GM21737 (cell line): Measurements from ENCODE around the gene NCOA3.
A peak's percentile ranks its signal among the peaks of the same experiment; 100 is the strongest.
"Not testable (repeated sequence)": the region's sequence is repeated elsewhere in the genome, so short reads cannot be mapped to it uniquely, and the experiment has no call there.

ENCODE experiments used
- ATAC-seq: cut with Tn5 transposase; IDR thresholded peaks from one replicate; pipeline ENCODE4 v1.9.1; 2021; ENCODE audit warnings: mild to moderate bottlenecking, moderate library complexity; ENCODE audit not compliant: unreplicated experiment

Gene NCOA3

GRCh38 chr20:47501482-47502270, at the start of gene NCOA3:
TSS of gene NCOA3 (plus strand) at chr20:47501887. CDS start at chr20:47622248, 120,361 bp downstream.
- peak; percentile 75 for ATAC-seq

DNA sequence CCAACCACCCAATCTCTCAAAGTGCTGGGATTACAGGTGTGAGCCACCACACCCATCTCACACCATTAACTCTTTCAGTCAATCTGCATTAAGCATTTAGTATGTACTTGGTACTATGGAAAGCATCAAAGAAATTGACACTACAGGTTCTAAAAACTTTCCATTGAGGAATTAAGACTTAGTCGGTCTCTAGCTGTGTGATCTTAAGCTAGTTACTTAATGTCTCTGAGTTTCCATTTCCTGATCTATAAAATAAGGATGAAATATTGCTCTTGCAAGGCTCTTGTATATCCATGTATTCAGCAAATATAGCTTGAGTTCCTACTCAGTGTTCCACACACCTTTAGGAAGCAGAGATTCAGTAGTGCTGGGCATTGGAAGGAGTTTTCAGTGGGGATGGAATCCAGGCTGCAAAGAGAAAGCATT, 48.9 kb upstream of the NCOA3 start:
- no peak for ATAC-seq

GRCh38 chr20:47453167-47453782, 48.4 kb upstream of the NCOA3 start:
- ATAC-seq = peak; percentile 79

DNA sequence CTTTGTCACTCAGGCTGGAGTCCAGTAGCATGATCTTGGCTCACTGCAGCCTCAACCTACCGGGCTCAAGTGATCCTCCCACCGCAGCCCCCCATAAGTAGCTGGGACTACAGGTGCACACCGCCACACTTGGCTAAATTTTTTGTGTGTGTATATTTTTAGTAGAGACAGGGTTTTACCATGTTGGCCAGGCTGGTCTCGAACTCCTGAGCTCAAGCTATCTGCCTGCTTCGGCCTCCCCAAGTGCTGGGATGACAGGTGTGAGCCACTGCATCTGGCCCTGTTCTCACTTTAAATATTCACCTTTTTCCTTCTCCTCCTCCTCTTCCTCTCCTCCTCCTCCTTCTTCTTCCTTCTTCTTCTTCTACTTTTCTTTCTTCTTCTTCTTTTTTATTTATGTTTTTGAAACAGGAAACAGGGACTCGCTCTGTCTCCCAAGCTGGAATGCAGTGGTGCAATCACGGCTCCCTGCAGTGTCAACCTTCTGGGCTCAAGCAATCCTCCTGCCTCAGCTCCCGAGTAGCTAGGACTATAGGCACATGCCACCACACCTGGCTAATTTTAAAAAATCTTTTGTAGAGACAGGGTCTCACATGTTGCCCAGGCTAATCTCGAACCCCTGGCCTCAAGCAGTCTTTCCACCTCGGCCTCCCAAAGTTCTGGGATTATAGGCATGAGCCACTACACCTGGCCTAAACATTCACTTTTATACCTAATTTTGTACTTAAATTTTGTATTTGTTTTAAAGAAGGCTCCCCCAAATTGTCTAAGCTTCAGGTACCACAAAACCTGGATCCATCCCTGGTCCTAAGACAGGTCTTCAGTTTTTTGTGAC, 47.2 kb upstream of the NCOA3 start:
- no peak for ATAC-seq

DNA sequence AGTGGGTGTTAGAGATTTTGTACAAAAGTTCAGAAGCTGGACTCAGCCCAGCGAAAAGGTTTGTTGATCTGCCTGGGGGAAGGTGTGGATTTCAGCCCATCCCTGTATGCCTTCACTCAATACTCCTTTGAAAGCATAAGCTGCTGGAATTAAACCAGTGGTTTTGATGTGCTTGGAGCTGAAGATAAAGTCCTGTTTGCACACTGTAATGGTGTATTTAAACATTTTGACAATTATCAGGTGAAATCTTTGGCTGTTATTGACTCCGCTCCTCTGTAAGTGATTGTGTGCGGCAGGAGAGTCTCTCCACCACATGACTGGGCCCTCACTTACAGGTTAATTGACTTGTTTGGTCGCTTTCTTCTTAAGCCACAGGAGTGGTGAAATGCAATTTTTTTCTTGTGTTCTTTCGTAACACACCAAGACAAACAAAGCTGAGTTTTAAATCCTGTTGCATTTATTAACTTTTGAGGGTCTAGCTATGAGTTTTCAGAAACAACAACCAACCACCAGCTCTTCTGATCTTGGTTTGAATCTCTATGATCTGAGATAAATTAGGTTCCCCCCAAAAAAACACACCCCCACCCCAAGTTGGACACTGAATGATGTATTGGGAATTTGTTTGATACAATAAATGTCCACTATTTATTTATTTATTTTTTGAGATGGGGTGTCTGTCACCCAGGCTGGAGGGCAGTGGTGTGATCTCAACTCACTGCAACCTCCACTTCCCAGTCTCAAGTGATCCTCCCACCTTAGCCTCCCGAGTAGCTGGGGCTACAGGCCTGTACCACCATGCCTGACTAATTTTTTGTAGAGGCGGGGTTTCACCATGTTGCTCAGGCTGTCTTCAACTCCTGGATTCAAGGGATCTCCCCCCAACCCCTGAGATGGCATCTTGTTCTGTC, 46.3 kb upstream of the NCOA3 start:
- ATAC-seq = no peak

- ATAC-seq = no peak
Observed at GRCh38 chr20:47456041-47456537, 45.6 kb upstream of the NCOA3 start.

DNA sequence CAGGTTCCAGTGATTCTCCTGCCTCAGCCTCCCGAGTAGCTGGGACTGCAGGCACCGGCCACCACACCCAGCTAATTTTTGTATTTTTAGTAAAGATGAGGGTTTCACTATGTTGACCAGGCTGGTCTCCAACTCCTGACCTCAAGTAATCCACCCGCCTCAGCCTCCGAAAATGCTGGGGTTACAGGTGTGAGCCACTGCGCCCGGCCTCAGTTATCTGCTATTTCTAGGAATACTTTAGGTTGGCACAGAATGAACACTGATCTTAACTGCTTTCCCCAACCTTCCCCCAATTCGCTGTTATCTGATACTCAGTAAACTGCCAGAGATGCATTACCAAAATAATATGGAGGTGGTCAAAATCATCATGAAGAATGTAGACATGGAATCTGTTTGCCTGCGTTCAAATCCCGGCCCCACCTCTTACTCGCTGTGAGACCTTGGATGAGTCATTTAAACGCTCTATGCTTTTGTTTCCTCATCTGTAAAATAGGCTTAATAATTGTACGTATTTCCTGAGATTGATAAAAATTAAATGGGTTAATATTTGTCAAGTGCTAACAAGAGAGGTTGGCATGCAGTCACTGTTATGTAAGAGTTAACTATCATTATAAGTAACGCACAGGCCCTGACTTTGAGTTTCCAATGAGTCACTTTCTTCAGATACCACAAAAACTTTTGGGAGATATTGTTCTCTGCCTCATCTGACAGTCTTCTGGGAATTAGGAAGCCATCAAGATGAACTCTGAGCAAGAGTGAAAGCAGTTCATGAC, 44.5 kb upstream of the NCOA3 start:
- ATAC-seq = no peak

DNA sequence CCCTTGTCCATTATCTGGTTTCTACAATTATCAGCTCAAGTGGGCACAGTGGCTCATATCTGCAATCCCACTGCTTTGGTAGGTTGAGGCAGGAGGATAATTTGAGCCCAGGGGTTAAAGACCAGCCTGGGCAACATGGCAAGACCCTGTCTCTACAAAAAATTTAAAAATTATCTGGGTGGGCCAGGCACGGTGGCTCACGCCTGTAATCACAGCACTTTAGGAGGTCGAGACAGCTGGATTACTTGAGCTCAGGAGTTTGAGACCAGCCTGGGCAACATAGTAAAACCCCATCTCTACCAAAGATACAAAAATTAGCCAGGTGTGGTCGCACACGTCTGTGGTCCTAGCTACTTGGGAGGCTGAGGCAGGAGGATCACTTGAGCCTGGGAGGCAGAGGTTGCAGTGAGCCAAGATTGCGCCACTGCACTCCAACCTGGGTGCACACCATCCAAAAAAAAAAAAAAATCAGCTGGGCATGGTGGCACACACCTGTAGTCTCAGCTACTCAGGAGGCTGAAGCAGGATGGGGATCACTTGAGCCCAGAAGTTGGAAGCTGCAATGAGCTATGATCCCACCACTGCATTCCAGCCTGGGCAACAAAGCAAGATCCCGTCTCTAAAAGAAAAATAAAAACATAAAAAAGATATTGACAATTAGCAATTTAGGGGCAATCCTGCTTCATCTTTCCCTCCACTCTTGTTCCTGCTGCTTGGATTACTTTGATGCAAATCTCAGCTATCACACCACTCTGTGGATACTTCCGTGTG, 43.2 kb upstream of the NCOA3 start:
- ATAC-seq = not testable (repeated sequence)

GRCh38 chr20:47459344-47460073, 42.2 kb upstream of the NCOA3 start:
- ATAC-seq = no peak

DNA sequence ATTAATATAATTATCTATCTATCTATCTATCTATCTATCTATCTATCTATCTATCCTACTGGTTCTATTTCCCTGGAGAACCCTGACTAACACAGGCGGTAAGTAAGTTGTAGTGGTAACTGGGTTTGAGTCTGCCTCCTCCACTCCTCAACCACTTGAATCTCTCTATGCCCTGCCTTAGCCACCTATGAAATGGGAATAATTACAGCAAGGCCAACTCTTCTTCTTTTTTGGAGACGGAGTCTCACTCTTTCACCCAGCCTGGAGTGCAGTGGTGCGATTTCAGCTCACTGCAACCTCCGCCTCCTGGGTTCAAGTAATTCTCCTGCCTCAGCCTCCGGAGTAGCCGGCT, 41.0 kb upstream of the NCOA3 start:
- not testable (repeated sequence) for ATAC-seq

DNA sequence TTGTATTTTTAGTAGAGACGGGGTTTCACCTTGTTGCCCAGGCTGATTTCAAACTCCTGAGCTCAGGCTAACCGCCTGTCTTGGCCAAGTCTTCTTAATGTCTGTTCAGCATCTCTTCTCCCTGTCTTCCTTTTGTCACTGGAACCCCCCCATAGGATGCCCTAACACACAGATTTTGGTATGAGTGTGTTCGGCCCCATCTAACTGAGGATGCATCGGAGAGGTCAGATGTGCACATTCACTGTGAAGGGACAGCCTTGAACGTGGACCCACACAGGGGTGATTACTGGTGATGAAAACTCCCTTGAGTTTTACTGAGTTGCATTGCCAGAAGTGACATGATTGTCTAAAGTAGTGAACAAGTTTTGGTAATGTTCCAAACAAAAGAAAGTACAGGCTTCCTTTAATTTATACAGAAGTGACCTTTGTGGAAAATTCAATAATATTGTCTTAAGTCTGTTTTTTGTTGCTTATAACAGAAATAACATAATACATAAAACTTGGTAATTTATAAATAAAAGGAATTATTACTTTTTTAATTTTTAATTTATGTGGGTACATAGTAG, 40.5 kb upstream of the NCOA3 start:
- ATAC-seq = no peak

DNA sequence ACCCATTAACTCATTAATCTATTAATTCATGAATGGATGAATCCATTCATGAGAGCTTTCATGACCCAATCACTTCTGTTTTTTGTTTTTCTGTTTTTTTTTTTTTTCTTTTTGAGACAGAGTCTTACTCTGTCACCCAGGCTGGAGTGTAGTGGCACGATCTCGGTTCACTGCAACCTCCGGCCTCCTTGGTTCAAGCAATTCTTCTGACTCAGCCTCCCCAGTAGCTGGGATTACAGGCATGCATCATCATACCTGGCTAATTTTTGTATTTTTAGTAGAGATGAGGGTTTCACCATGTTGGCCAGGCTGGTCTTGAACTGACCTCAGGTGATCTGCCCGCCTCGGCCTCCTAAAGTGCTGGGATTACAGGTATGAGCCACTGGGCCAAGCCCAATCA, 39.8 kb upstream of the NCOA3 start:
- ATAC-seq = not testable (repeated sequence)

DNA sequence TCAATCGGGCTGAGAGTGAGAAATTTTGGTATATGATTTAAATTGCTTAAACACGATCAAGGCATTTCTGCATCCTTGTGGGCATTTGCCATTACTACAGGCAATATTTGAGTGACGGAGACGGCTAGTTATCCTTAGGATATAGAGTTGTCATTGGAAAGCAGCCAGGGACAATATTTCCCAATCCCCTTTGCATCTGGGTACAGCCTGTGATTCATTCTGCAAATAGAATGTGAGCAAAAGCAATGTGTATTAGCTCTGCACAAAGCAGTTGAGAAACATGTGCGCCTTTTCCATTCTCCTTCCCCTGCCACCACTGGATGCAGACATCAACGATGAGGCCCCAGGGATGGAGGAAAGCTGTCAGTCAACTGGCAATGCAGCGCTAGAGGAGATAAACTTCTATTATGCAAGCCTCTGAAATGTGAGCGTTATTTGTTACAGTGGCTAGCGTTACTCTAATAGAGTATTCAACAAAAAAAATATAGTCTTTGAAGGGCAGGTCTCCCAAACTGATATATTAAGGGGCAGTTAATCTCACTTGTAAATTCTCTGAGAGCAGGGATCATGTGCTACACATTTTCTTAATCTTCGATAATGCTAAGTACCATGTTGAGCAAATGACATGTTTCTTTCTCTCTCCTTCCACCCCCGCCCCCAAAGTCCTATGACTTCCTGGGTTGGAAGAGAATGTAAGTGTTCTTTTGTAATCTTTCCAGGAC, 37.1 kb upstream of the NCOA3 start:
- ATAC-seq = no peak

- no peak for ATAC-seq
Observed at GRCh38 chr20:47465335-47466090, 36.2 kb upstream of the NCOA3 start.

DNA sequence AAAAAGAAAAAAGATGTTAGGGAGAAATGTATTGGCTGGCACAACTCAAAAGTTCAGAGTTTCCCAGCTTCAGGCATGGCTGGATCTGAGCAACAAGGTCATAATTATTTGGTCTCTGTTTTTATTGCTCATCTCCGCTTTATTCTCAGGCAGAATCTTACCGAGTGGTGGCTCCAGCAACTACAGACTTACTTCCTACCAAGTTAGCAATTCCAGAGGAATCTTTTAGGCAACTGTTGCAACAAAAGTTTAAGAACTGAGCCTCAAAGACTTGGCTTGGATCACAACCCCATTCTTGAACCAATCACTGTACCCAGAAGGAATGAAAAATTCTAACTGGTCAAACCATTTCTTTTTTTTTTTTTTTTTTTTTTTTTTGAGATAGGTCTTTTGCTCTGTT, 35.5 kb upstream of the NCOA3 start:
- ATAC-seq = no peak

DNA sequence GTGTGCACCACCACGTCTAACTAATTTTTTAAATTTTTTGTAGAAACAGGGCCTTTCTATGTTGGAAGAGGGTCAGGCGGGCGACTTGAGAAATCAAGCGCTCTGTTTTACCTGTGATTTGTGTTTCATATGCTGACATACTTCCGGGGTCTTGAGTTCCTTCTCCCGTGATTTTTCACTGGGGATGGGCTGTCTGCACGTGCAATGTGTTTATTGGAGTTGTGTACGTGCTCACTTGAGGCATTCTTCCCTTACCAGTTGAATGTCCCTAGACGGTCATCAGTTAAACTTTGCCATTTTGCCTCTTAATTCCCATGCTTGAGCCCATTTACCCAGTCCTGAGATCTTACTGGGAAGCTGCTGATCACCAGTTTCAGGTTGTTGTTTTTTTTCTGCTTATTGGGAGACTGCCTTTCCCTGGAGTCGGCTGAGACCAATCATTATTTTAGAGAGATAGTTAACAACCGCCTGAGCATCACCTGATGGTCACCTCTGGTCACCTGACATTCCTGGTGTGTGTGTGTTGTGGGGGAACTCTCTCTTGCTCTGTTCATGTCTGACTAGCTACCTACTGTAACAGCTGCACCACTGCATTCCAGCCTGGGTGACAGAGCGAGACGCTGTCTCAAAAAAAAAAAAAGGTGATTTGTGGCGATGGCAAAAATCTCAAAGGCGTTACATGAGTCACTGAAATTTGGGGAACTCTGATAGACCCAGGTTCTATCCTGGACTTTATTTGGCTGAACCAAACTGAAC, 34.8 kb upstream of the NCOA3 start:
- no peak for ATAC-seq
